GM12878 (cell line): ENCODE data around the gene RDM1. TPM values are rescaled to one million over a fixed set of nuclear protein-coding genes. Genes with fewer than 3 reads are reported as not detected.

Experiments
- CEBPB ChIP-seq, 2 experiments: fragments of 150-350 bp in 1 of 2; IDR thresholded peaks; 2 replicates each; pipeline ENCODE4 v1.6.1; 2012 to 2014; ENCODE audit warnings: low read depth in 2 of 2, low read length in 2 of 2, borderline replicate concordance in 1 of 2, inconsistent platforms in 1 of 2
- ETV6 ChIP-seq, 2 experiments: fragments of 450-650 bp in 1 of 2; IDR thresholded peaks in 1 of 2; conservative IDR thresholded peaks in 1 of 2; 2 replicates each; pipeline ENCODE4 v1.6.1; 2014; ENCODE audit warnings: antibody characterized with exemption in 1 of 2, borderline replicate concordance in 1 of 2, low read depth in 1 of 2, mild to moderate bottlenecking in 1 of 2, moderate library complexity in 1 of 2
- IKZF1 ChIP-seq: fragments of 450-650 bp; conservative IDR thresholded peaks from 2 replicates; pipeline ENCODE4 v1.6.1; 2017; ENCODE audit warnings: antibody characterized with exemption, mild to moderate bottlenecking
- JUND ChIP-seq: IDR thresholded peaks from 2 replicates; pipeline ENCODE4 v1.6.1; 2012; ENCODE audit warnings: low read depth, mild to moderate bottlenecking, low read length, improper control_type of control experiment, moderate library complexity
- KAT2A ChIP-seq: conservative IDR thresholded peaks from 2 replicates; pipeline ENCODE4 v1.6.1; 2011; ENCODE audit warnings: low read depth, low read length; ENCODE audit not compliant: control insufficient read depth
- MTA2 ChIP-seq: fragments of 450-650 bp; IDR thresholded peaks from 2 replicates; pipeline ENCODE4 v1.6.1; 2016; ENCODE audit warnings: low read depth, mild to moderate bottlenecking, moderate library complexity
- MTA3 ChIP-seq: IDR thresholded peaks from 2 replicates; pipeline ENCODE4 v1.6.1; 2012; ENCODE audit warnings: low read length, inconsistent platforms, borderline replicate concordance
- PAX5 ChIP-seq: IDR thresholded peaks from 2 replicates; pipeline ENCODE4 v1.6.1; 2011; ENCODE audit warnings: low read depth, low read length, borderline replicate concordance
- SMARCA5 ChIP-seq: fragments of 450-650 bp; IDR thresholded peaks from 2 replicates; pipeline ENCODE4 v1.6.1; 2017; ENCODE audit warnings: mild to moderate bottlenecking
- SMC3 ChIP-seq: IDR thresholded peaks from 2 replicates; pipeline ENCODE4 v1.6.1; 2011; ENCODE audit warnings: low read length, improper control_type of control experiment, borderline replicate concordance
- SPI1 ChIP-seq: IDR thresholded peaks from 2 replicates; pipeline ENCODE4 v1.6.1; 2011; ENCODE audit warnings: low read depth, mild to moderate bottlenecking, low read length, moderate library complexity, borderline replicate concordance; ENCODE audit not compliant: insufficient read depth
- TBL1XR1 ChIP-seq: IDR thresholded peaks from 2 replicates; pipeline ENCODE4 v1.6.1; 2012; ENCODE audit warnings: low read depth, low read length, improper control_type of control experiment
- TCF7 ChIP-seq: IDR thresholded peaks from 2 replicates; pipeline ENCODE4 v1.6.1; 2014; ENCODE audit warnings: antibody characterized with exemption, borderline replicate concordance
- ZNF207 ChIP-seq: fragments of 450-650 bp; IDR thresholded peaks from 2 replicates; pipeline ENCODE4 v1.6.1; 2014; ENCODE audit warnings: antibody characterized with exemption, mild to moderate bottlenecking, borderline replicate concordance
- ZNF24 ChIP-seq: fragments of 450-650 bp; IDR thresholded peaks from 2 replicates; pipeline ENCODE4 v1.6.1; 2017; ENCODE audit warnings: antibody characterized with exemption, mild to moderate bottlenecking
- polyA plus RNA-seq, 11 experiments: library from polyadenylated mRNA; depleted of rRNA in 4 of 11; unstranded in 6 of 11; stranded (reverse) in 5 of 11; fragments of >200 nt; fragmentation: Nextera tagmentation in 4 of 11; fragmentation: Illumina TruSeq in 1 of 11; extraction: Ambion mirVana in 4 of 11; extraction: Trizol in 1 of 11; gene quantifications; 1 replicate in 1 of 11; 2 replicates in 10 of 11; pipeline versions ENCODE4 v1.2.1 to v1.2.3, GENCODE V29; 2011 to 2016; ENCODE audit warnings: inconsistent platforms in 2 of 11, missing spikeins in 2 of 11, low read depth in 1 of 11
- total RNA-seq, 4 experiments: library from RNA; depleted of rRNA in 3 of 4; stranded (reverse); fragments of >200 nt in 3 of 4; fragmentation: Illumina TruSeq in 1 of 4; extraction: Trizol in 1 of 4; gene quantifications; 2 replicates each; pipeline versions ENCODE4 v1.2.1 to v1.2.3, GENCODE V29; 2013 to 2021
- TF ChIP-seq, protein P1 (sequence below): fragments of 450-650 bp; IDR thresholded peaks from 2 replicates; pipeline ENCODE4 v1.6.1; 2017; ENCODE audit warnings: mild to moderate bottlenecking, moderate library complexity
- TF ChIP-seq, protein P2 (sequence below): fragments of 450-650 bp; IDR thresholded peaks from 2 replicates; pipeline ENCODE4 v1.6.1; 2017; ENCODE audit warnings: mild to moderate bottlenecking
- TF ChIP-seq, protein P3 (sequence below): IDR thresholded peaks from 2 replicates; pipeline ENCODE4 v1.6.1; 2011; ENCODE audit warnings: borderline replicate concordance, low read depth, mild to moderate bottlenecking, moderate library complexity, low read length; ENCODE audit not compliant: insufficient read depth, poor library complexity, severe bottlenecking
- TF ChIP-seq, protein P4 (sequence below): fragments of 450-650 bp; IDR thresholded peaks from 2 replicates; pipeline ENCODE4 v1.6.1; 2016; ENCODE audit warnings: mild to moderate bottlenecking

The RDM1 gene
- total and polyA plus RNA-seq, 10 of the 15 experiments (the other 5 are each of a cell fraction or from before 2014, with no cell fraction given), result 5.7 to 18.4 (median 10.7) TPM

DNA sequence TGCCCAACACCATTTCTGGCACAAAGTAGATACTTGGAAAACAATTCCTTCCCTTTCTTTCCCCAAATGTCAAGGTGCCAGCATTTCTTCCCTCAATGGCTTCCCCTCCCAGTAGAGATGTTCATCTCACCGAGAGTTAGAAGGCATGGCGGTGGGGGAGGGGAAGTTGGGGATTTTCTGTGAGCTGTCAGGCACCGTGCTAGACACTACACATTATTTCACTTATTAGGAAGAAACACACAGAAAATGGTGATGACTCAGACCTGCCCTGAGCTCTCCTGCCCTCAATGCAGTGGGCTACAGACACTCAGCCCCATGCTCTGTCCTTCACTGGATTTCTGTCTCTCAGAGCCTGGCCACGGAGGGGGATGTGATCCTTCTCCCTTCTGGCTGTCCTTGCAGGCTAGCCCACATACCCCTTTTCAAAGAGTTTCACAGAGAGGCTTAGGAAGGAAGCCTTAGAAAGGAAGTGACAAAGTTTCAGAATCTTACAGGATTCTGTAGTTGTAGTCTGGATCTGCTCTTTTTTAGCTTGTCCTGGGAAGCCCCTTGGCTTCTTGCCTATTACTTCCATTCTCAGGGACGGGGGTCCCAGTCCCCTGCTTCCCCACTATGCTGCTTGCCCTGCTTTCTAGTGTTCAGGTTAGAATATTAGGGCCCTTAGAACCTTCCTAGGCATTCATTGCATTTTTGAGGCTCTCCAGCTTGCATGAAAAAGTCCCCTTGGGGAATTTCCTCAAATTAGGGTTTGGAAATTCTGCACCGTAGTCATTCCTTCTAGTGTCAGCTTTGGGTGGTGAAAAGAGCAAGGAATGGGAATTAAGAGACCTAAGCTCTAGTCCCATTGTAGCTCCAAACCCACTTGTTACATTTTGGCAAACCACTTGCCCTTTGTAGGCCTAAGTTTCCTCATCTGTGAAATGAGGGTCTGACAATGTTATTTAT lies 38.2 kb downstream of the RDM1 start (continued):
- TF ChIP-seq, protein P1, sequence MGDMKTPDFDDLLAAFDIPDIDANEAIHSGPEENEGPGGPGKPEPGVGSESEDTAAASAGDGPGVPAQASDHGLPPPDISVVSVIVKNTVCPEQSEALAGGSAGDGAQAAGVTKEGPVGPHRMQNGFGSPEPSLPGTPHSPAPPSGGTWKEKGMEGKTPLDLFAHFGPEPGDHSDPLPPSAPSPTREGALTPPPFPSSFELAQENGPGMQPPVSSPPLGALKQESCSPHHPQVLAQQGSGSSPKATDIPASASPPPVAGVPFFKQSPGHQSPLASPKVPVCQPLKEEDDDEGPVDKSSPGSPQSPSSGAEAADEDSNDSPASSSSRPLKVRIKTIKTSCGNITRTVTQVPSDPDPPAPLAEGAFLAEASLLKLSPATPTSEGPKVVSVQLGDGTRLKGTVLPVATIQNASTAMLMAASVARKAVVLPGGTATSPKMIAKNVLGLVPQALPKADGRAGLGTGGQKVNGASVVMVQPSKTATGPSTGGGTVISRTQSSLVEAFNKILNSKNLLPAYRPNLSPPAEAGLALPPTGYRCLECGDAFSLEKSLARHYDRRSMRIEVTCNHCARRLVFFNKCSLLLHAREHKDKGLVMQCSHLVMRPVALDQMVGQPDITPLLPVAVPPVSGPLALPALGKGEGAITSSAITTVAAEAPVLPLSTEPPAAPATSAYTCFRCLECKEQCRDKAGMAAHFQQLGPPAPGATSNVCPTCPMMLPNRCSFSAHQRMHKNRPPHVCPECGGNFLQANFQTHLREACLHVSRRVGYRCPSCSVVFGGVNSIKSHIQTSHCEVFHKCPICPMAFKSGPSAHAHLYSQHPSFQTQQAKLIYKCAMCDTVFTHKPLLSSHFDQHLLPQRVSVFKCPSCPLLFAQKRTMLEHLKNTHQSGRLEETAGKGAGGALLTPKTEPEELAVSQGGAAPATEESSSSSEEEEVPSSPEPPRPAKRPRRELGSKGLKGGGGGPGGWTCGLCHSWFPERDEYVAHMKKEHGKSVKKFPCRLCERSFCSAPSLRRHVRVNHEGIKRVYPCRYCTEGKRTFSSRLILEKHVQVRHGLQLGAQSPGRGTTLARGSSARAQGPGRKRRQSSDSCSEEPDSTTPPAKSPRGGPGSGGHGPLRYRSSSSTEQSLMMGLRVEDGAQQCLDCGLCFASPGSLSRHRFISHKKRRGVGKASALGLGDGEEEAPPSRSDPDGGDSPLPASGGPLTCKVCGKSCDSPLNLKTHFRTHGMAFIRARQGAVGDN, result no peak
- peak; percentile 57 for TF ChIP-seq IKZF1
- TF ChIP-seq, protein P2, sequence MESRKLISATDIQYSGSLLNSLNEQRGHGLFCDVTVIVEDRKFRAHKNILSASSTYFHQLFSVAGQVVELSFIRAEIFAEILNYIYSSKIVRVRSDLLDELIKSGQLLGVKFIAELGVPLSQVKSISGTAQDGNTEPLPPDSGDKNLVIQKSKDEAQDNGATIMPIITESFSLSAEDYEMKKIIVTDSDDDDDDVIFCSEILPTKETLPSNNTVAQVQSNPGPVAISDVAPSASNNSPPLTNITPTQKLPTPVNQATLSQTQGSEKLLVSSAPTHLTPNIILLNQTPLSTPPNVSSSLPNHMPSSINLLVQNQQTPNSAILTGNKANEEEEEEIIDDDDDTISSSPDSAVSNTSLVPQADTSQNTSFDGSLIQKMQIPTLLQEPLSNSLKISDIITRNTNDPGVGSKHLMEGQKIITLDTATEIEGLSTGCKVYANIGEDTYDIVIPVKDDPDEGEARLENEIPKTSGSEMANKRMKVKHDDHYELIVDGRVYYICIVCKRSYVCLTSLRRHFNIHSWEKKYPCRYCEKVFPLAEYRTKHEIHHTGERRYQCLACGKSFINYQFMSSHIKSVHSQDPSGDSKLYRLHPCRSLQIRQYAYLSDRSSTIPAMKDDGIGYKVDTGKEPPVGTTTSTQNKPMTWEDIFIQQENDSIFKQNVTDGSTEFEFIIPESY, result no peak
- TF ChIP-seq ZNF24, result peak; percentile 20; the same call in 1 of the 2 replicates
- TF ChIP-seq SPI1, result peak; percentile 16; the same call in 1 of the 2 replicates
- TF ChIP-seq PAX5, result no peak
- no peak for TF ChIP-seq KAT2A
- no peak for TF ChIP-seq TBL1XR1
- peak; percentile 47 for TF ChIP-seq MTA2
- TF ChIP-seq JUND, result no peak
- no peak for TF ChIP-seq SMC3
- TF ChIP-seq TCF7, result no peak
- TF ChIP-seq, protein P3, sequence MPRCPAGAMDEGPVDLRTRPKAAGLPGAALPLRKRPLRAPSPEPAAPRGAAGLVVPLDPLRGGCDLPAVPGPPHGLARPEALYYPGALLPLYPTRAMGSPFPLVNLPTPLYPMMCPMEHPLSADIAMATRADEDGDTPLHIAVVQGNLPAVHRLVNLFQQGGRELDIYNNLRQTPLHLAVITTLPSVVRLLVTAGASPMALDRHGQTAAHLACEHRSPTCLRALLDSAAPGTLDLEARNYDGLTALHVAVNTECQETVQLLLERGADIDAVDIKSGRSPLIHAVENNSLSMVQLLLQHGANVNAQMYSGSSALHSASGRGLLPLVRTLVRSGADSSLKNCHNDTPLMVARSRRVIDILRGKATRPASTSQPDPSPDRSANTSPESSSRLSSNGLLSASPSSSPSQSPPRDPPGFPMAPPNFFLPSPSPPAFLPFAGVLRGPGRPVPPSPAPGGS, result no peak
- no peak for TF ChIP-seq CEBPB (IDR thresholded peaks at IDR 0.05; ENCODE audit: borderline replicate concordance in 1 of 2, low read depth in 2 of 2, low read length in 2 of 2)
- TF ChIP-seq MTA3, result no peak
- peak in 1 of 2 experiments; percentile 64; a peak in 1 of 4 replicates for TF ChIP-seq ETV6 (conservative IDR thresholded peaks at IDR 0.05 in 1 of 2, IDR thresholded peaks at IDR 0.05 in 1 of 2; ENCODE audit: borderline replicate concordance in 1 of 2, low read depth in 1 of 2)
- no peak for TF ChIP-seq ZNF207
- peak; percentile 81; the same call in 1 of the 2 replicates for TF ChIP-seq SMARCA5
- TF ChIP-seq, protein P4, sequence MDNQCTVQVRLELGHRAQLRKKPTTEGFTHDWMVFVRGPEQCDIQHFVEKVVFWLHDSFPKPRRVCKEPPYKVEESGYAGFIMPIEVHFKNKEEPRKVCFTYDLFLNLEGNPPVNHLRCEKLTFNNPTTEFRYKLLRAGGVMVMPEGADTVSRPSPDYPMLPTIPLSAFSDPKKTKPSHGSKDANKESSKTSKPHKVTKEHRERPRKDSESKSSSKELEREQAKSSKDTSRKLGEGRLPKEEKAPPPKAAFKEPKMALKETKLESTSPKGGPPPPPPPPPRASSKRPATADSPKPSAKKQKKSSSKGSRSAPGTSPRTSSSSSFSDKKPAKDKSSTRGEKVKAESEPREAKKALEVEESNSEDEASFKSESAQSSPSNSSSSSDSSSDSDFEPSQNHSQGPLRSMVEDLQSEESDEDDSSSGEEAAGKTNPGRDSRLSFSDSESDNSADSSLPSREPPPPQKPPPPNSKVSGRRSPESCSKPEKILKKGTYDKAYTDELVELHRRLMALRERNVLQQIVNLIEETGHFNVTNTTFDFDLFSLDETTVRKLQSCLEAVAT, result no peak
